Measurements from ENCODE around the gene ADRB1. TPM values are rescaled to one million over a fixed set of nuclear protein-coding genes. Genes with fewer than 3 reads are reported as not detected.

ADRB1 gene
- total and polyA plus RNA-seq, 4 donors, result 0.05 to 0.17 (median 0.16) TPM; not detected in 1

DNA sequence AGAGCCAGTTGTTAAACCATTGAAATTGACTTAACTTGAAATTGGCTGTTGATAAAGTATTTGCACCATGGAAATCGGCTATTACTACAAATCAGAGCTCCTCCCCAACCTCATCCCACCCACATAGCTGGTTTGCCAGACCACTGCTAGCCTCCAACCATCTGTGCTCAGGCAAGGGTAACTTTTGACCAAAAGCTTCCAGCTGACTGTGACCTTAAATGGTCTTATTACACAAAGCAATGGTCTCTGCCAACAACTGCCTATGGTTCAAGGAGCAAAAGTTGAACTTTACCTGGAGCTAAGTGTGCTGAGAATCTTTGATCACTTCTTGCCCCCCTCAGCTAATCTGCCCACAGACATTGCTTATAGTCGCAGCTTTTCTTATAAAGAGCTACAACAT lies 48.5 kb upstream of the ADRB1 start (continued):
- TF ChIP-seq REST (IDR thresholded peaks at IDR 0.05) (peak; percentile 30), FOXA1 (IDR thresholded peaks at IDR 0.05) (no peak), HNF4A (conservative IDR thresholded peaks at IDR 0.05) (peak; percentile 67 to 84), YY1 (IDR thresholded peaks at IDR 0.05) (peak; percentile 47), RXRA (IDR thresholded peaks at IDR 0.05) (peak; percentile 86 to 97), FOXA2 (IDR thresholded peaks at IDR 0.05) (peak; percentile 25), GABPA (IDR thresholded peaks at IDR 0.05 in 1 of 2, conservative IDR thresholded peaks at IDR 0.05 in 1 of 2) (no peak)

- H3K9me3 ChIP-seq (ENCODE audit: control insufficient read depth in 4 of 4, low read length in 3 of 4), result no peaks in the 10 kb centered on the region
- DNase-seq (ENCODE audit: low spot score), result no peak
- H3K27me3 ChIP-seq (ENCODE audit: control insufficient read depth in 4 of 4, insufficient read depth in 4 of 4, low read length in 3 of 4), result no peaks in the 10 kb centered on the region
- H3K9ac ChIP-seq (ENCODE audit: low read depth in 1 of 2, low read length in 2 of 2), result no peak overlapping the region
- no peaks in the 10 kb centered on the region for H3K36me3 ChIP-seq (ENCODE audit: control insufficient read depth in 4 of 4, insufficient read depth in 3 of 4, low read depth in 1 of 4, low read length in 3 of 4)
- no peak overlapping the region for H3K4me3 ChIP-seq (ENCODE audit: low read depth in 1 of 3, low read length in 3 of 3)
- TF ChIP-seq ATF3 (IDR thresholded peaks at IDR 0.05), result no peak
- TF ChIP-seq TAF1 (conservative IDR thresholded peaks at IDR 0.05), result no peak
- no peak for TF ChIP-seq HNF4G (IDR thresholded peaks at IDR 0.05)
- TF ChIP-seq REST (IDR thresholded peaks at IDR 0.05), result no peak
- TF ChIP-seq YY1 (IDR thresholded peaks at IDR 0.05), result no peak
- no peak for TF ChIP-seq JUND (IDR thresholded peaks at IDR 0.05)
- no peak for TF ChIP-seq EGR1 (IDR thresholded peaks at IDR 0.05; ENCODE audit: low read depth in 2 of 2)
- TF ChIP-seq RAD21 (IDR thresholded peaks at IDR 0.05), result no peak
- no peak for TF ChIP-seq NR2F2 (IDR thresholded peaks at IDR 0.05)
- no peak for TF ChIP-seq HNF4A (conservative IDR thresholded peaks at IDR 0.05)
- no peak for TF ChIP-seq MAX (IDR thresholded peaks at IDR 0.05)
- no peak for TF ChIP-seq SP1 (IDR thresholded peaks at IDR 0.05)
- no peak for TF ChIP-seq CTCF (IDR thresholded peaks at IDR 0.05; ENCODE audit: low read depth, low read length, missing input control)
- WGBS, result 73% methylated on average over 8 of the region's 8 CpGs
- peaks cover 6 to 13% (median 7%) of the 10 kb centered on the region in 4 donors for H3K4me1 ChIP-seq (ENCODE audit: control insufficient read depth in 4 of 4, insufficient read depth in 4 of 4, low read length in 3 of 4)
- H3K27ac ChIP-seq (ENCODE audit: low read depth in 1 of 2, low read length in 2 of 2), result no peak overlapping the region
Measured at GRCh38 chr10:113997428-113997827, 46.2 kb upstream of the ADRB1 start.

Data from liver (tissue), 9 donors.